NB4 (cell line): Measurements from ENCODE around the gene SLC26A6.

Experiments used
- DNase-seq: peaks from one replicate; pipeline ENCODE4 v3.0.0; 2010; ENCODE audit warnings: low read depth
- H3K4me3 ChIP-seq: one replicate; pipeline ENCODE4 v1.5.1; 2011; ENCODE audit warnings: mild to moderate bottlenecking, low read depth, low read length, moderate library complexity
- CTCF ChIP-seq: IDR thresholded peaks from one replicate; pipeline ENCODE4 v1.5.1; 2012; ENCODE audit warnings: low read depth, low read length
- MAX ChIP-seq: IDR thresholded peaks from 2 replicates; pipeline ENCODE4 v1.6.1; 2011; ENCODE audit warnings: low read depth, low read length
- MYC ChIP-seq: IDR thresholded peaks from 2 replicates; pipeline ENCODE4 v1.6.1; 2011; ENCODE audit warnings: low read depth, low read length
- POLR2A ChIP-seq: IDR thresholded peaks from 2 replicates; pipeline ENCODE4 v1.6.1; 2011; ENCODE audit warnings: mild to moderate bottlenecking; ENCODE audit not compliant: insufficient read length; ENCODE audit errors: extremely low read depth

The SLC26A6 gene

DNA sequence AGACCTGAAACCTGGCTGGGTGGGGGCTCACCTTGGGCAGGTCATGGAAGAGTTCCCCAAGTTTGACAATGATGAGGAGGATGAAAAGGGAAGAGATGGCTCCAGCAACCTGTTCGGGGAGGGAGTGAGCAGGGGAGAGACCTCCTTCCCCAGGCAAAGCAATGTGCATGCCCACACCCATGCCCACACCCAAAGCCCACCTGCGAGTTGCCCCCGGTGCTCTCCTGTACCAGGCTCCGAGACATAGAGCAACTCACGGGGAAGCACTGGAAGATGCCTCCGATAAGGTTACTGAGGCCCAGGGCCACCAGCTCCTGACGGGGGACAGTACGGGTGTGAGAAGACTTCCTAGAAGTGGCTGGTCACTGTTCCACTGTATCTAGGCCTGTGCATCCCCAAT is 4.9 kb downstream of the SLC26A6 start:
- DNase-seq: no peak
- no peak for TF ChIP-seq POLR2A
- no peak for TF ChIP-seq CTCF
- no peak for TF ChIP-seq MAX
- no peak for TF ChIP-seq MYC

GRCh38 chr3:48629894-48630293 is 5.4 kb downstream of the SLC26A6 start:
- no peak overlapping the region for H3K4me3 ChIP-seq
- TF ChIP-seq POLR2A (no peak), MAX (no peak), CTCF (no peak), MYC (no peak)
- DNase-seq: no peak

More for the DNA sequence above, 4.9 kb downstream of the SLC26A6 start:
- H3K4me3 ChIP-seq: no peak overlapping the region

DNA sequence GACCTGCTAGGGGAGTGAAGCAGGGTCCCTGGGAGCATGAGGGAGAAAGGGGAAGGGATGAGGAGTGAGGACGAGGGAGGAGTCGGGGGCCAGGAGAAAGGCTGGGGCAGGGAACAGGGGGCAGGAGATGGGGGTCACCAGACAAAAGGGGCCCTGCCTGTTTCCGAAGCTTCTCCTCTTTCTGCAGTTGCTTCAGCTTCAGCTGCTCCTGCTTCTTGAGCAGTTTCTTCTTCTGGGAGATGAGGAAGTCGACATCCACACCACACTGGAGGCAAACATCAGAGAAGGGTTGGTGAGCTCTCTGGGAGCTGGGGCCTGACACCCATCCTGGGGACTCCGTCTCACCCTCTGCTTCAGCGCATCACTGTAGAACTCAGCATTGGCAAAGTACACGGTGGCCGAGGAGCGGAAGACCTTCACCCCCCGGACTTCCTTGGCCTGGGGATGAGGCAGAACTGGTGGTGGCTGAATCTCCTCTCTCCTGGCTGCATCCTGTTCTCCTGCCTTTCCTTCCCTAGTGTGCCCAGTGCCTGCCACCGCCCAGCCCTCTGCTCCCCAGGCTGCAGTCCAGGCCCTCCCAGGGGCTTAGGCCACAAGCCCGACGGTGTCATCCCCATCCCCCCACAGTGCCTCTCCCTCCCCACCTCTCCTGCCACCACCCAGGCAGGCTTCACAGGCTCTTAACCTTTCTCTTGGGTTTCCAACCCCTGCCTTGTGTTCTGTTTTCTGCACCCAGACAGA is 6.8 kb downstream of the SLC26A6 start:
- DNase-seq: no peak
- no peak for TF ChIP-seq MAX
- no peak for TF ChIP-seq CTCF
- no peak for TF ChIP-seq MYC
- H3K4me3 ChIP-seq: no peak overlapping the region

- no peak overlapping the region for H3K4me3 ChIP-seq
- DNase-seq: no peak
- TF ChIP-seq POLR2A (no peak), CTCF (no peak), MYC (no peak), MAX (no peak)
Measured at GRCh38 chr3:48625600-48625999, 9.7 kb downstream of the SLC26A6 start.

DNA sequence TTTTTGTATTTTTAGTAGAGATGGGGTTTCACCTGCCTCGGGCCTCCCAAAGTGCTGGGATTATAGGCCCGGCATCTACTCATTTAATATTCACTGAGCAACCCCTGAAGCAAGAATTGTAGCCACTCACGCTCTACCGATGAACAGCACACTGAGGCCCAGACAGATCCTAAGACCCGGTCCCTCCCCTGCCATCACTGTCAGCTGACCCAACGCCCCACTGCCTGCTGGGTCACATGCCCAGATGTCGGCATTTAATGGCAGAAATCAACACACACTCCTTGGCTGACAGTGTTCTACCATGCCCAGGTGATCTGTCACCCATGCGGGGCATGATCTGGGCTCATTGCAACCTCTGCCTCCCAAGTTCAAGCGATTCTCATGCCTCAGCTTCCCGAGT is 10.5 kb downstream of the SLC26A6 start:
- TF ChIP-seq MAX (no peak), CTCF (no peak), POLR2A (no peak)
- no peak for DNase-seq

More for the DNA sequence above, 10.5 kb downstream of the SLC26A6 start:
- H3K4me3 ChIP-seq: no peak overlapping the region
